HepG2 (cell line): ENCODE results near the gene GRAP. TPM values are rescaled to one million over a fixed set of nuclear protein-coding genes. Genes with fewer than 3 reads are reported as not detected.

ENCODE experiments used
- CHCHD3 ChIP-seq: sonication (generic); formaldehyde crosslinking; IDR thresholded peaks from 2 replicates; pipeline ENCODE4 v1.8.0; 2022; ENCODE audit warnings: mild to moderate bottlenecking, missing genetic modification reagents, moderate library complexity
- ETS1 ChIP-seq: sonication (generic); formaldehyde crosslinking; IDR thresholded peaks from 2 replicates; pipeline ENCODE4 v1.4.0; 2020; ENCODE audit warnings: missing genetic modification reagents
- FOXK1 ChIP-seq: sonication (generic); formaldehyde crosslinking; IDR thresholded peaks from 2 replicates; pipeline ENCODE4 v1.4.0; 2020; ENCODE audit warnings: low read depth, missing genetic modification reagents, borderline replicate concordance
- HINFP ChIP-seq: sonication (generic); formaldehyde crosslinking; IDR thresholded peaks from 2 replicates; pipeline ENCODE4 v1.4.0; 2020; ENCODE audit warnings: low read depth, mild to moderate bottlenecking, missing genetic modification reagents
- ISL2 ChIP-seq: sonication (generic); formaldehyde crosslinking; IDR thresholded peaks from 2 replicates; pipeline ENCODE4 v1.5.0; 2020; ENCODE audit warnings: missing genetic modification reagents
- MED8 ChIP-seq: sonication (generic); formaldehyde crosslinking; IDR thresholded peaks from 2 replicates; pipeline ENCODE4 v1.8.1; 2023; ENCODE audit warnings: mild to moderate bottlenecking, missing genetic modification reagents; ENCODE audit not compliant: insufficient replicate concordance
- PHF8 ChIP-seq: sonication (generic); formaldehyde crosslinking; IDR thresholded peaks from 2 replicates; pipeline ENCODE4 v1.5.0; 2020; ENCODE audit warnings: missing genetic modification reagents
- SMAD3 ChIP-seq: sonication (generic); formaldehyde crosslinking; IDR thresholded peaks from 2 replicates; pipeline ENCODE4 v1.4.0; 2020; ENCODE audit warnings: missing genetic modification reagents
- SMARCC2 ChIP-seq: fragments of 450-650 bp; IDR thresholded peaks from 2 replicates; pipeline ENCODE4 v1.6.1; 2017; ENCODE audit warnings: antibody characterized with exemption, mild to moderate bottlenecking
- THRA ChIP-seq: sonication (generic); formaldehyde crosslinking; IDR thresholded peaks from 2 replicates; pipeline ENCODE4 v1.4.0; 2020; ENCODE audit warnings: missing genetic modification reagents, borderline replicate concordance
- ZNF12 ChIP-seq: sonication (generic); formaldehyde crosslinking; IDR thresholded peaks from 2 replicates; pipeline ENCODE4 v1.5.0; 2020; ENCODE audit warnings: missing genetic modification reagents
- ZNF318 ChIP-seq: sonication (generic); formaldehyde crosslinking; IDR thresholded peaks from 2 replicates; pipeline ENCODE4 v1.4.0; 2020; ENCODE audit warnings: mild to moderate bottlenecking, missing genetic modification reagents
- ZNF816 ChIP-seq: sonication (generic); formaldehyde crosslinking; IDR thresholded peaks from 2 replicates; pipeline ENCODE4 v1.8.0; 2022; ENCODE audit warnings: missing genetic modification reagents, mild to moderate bottlenecking, borderline replicate concordance
- polyA plus RNA-seq, 8 experiments: library from polyadenylated mRNA; depleted of rRNA in 3 of 8; stranded (reverse) in 7 of 8; unstranded in 1 of 8; fragments of >200 nt; fragmentation: Illumina TruSeq in 4 of 8; extraction: Trizol in 4 of 8; gene quantifications; 2 replicates each; pipeline versions ENCODE4 v1.2.1 to v1.2.3, GENCODE V29; 2011 to 2016; ENCODE audit warnings: low read depth in 4 of 8, missing spikeins in 1 of 8, mixed read lengths in 1 of 8; ENCODE audit not compliant: insufficient read depth in 1 of 8
- total RNA-seq, 5 experiments: library from RNA; depleted of rRNA; stranded (reverse); fragments of >200 nt; fragmentation: Illumina TruSeq; extraction: Trizol; gene quantifications; 2 replicates each; pipeline ENCODE4 v1.2.3, GENCODE V29; 2016; ENCODE audit warnings: low read depth in 1 of 5

The GRAP gene
- total and polyA plus RNA-seq, 2 of the 13 experiments (the other 11 are each of a cell fraction or from before 2014, with no cell fraction given): 0.77 to 1.7 TPM

- TF ChIP-seq ZNF318 (CRISPR knock-in tag) (no peak), HINFP (CRISPR knock-in tag) (no peak), CHCHD3 (0 out of 2 replicates have a peak, but pooled peaks have one; percentile 45), ZNF12 (CRISPR knock-in tag) (no peak), SMARCC2 (no peak), ISL2 (CRISPR knock-in tag) (peak; percentile 35; the same call in 1 of the 2 replicates), ETS1 (CRISPR knock-in tag) (no peak), SMAD3 (CRISPR knock-in tag) (0 out of 2 replicates have a peak, but pooled peaks have one; percentile 21), THRA (CRISPR knock-in tag) (0 out of 2 replicates have a peak, but pooled peaks have one; percentile 11), ZNF816 (CRISPR knock-in tag) (no peak), PHF8 (CRISPR knock-in tag) (peak; percentile 76), FOXK1 (CRISPR knock-in tag) (no peak), MED8 (peak; percentile 59)
These were observed 43.0 kb downstream of the GRAP start (continued) for GRCh38 chr17:19003543-19004420.
